ENCODE results near the gene MEG3.

The MEG3 gene

GRCh38 chr14:100857923-100858837, 32.3 kb downstream of the MEG3 start:
- Histone ChIP-seq H3K9ac (ENCODE audit: insufficient read length) (no peak overlapping the region), H3K36me3 (ENCODE audit: insufficient read depth, low read length) (no peaks in the 10 kb centered on the region; the same call in 1 of the 2 replicates), H3K27ac (no peak overlapping the region), H3K9me3 (ENCODE audit: low read depth, low read length) (no peaks in the 10 kb centered on the region), H3K4me3 (no peak overlapping the region)
- TF ChIP-seq EZH2 (IDR thresholded peaks at IDR 0.05): no peak
- no peak for TF ChIP-seq FOXP2 (optimal IDR thresholded peaks at IDR 0.05; ENCODE audit: control extremely low read depth, extremely low read length, insufficient read depth)
- TF ChIP-seq POLR2AphosphoS5 (IDR thresholded peaks at IDR 0.05; ENCODE audit: borderline replicate concordance, low read depth, low read length): no peak
- no peak for DNase-seq (ENCODE audit: low read depth, low spot score)

- no peak for DNase-seq (ENCODE audit: low read depth, low spot score)
- no peak for TF ChIP-seq FOXP2 (optimal IDR thresholded peaks at IDR 0.05; ENCODE audit: control extremely low read depth, extremely low read length, insufficient read depth)
- no peak for TF ChIP-seq EZH2 (IDR thresholded peaks at IDR 0.05)
- TF ChIP-seq POLR2AphosphoS5 (IDR thresholded peaks at IDR 0.05; ENCODE audit: borderline replicate concordance, low read depth, low read length): no peak
- Histone ChIP-seq H3K27ac (no peak overlapping the region), H3K9me3 (ENCODE audit: low read depth, low read length) (no peaks in the 10 kb centered on the region), H3K9ac (ENCODE audit: insufficient read length) (no peak overlapping the region), H3K36me3 (ENCODE audit: insufficient read depth, low read length) (no peaks in the 10 kb centered on the region; the same call in 1 of the 2 replicates), H3K4me3 (no peak overlapping the region)
Measured at GRCh38 chr14:100858838-100859220, 32.9 kb downstream of the MEG3 start.

GRCh38 chr14:100859781-100860180, 33.9 kb downstream of the MEG3 start:
- no peak for DNase-seq (ENCODE audit: low read depth, low spot score)
- Histone ChIP-seq H3K9ac (ENCODE audit: insufficient read length) (no peak overlapping the region), H3K36me3 (ENCODE audit: insufficient read depth, low read length) (no peaks in the 10 kb centered on the region; the same call in 1 of the 2 replicates), H3K9me3 (ENCODE audit: low read depth, low read length) (no peaks in the 10 kb centered on the region), H3K4me3 (no peak overlapping the region), H3K27ac (no peak overlapping the region)
- TF ChIP-seq FOXP2 (optimal IDR thresholded peaks at IDR 0.05; ENCODE audit: control extremely low read depth, extremely low read length, insufficient read depth) (no peak), EZH2 (IDR thresholded peaks at IDR 0.05) (no peak), POLR2AphosphoS5 (IDR thresholded peaks at IDR 0.05; ENCODE audit: borderline replicate concordance, low read depth, low read length) (no peak)

GRCh38 chr14:100860556-100861187, 34.8 kb downstream of the MEG3 start:
- TF ChIP-seq FOXP2 (optimal IDR thresholded peaks at IDR 0.05; ENCODE audit: control extremely low read depth, extremely low read length, insufficient read depth): no peak
- TF ChIP-seq POLR2AphosphoS5 (IDR thresholded peaks at IDR 0.05; ENCODE audit: borderline replicate concordance, low read depth, low read length): no peak
- TF ChIP-seq EZH2 (IDR thresholded peaks at IDR 0.05): no peak
- Histone ChIP-seq H3K27ac (no peak overlapping the region), H3K4me3 (no peak overlapping the region), H3K9ac (ENCODE audit: insufficient read length) (no peak overlapping the region), H3K9me3 (ENCODE audit: low read depth, low read length) (no peaks in the 10 kb centered on the region), H3K36me3 (ENCODE audit: insufficient read depth, low read length) (no peaks in the 10 kb centered on the region; the same call in 1 of the 2 replicates)
- no peak for DNase-seq (ENCODE audit: low read depth, low spot score)

- no peak overlapping the region for H3K9ac ChIP-seq (ENCODE audit: insufficient read length)
- no peaks in the 10 kb centered on the region for H3K9me3 ChIP-seq (ENCODE audit: low read depth, low read length)
- DNase-seq (ENCODE audit: low read depth, low spot score): no peak
- no peaks in the 10 kb centered on the region; the same call in 1 of the 2 replicates for H3K36me3 ChIP-seq (ENCODE audit: insufficient read depth, low read length)
- no peak overlapping the region for H3K4me3 ChIP-seq
- no peak overlapping the region for H3K27ac ChIP-seq
- TF ChIP-seq EZH2 (IDR thresholded peaks at IDR 0.05): no peak
- TF ChIP-seq POLR2AphosphoS5 (IDR thresholded peaks at IDR 0.05; ENCODE audit: borderline replicate concordance, low read depth, low read length): no peak
- TF ChIP-seq FOXP2 (optimal IDR thresholded peaks at IDR 0.05; ENCODE audit: control extremely low read depth, extremely low read length, insufficient read depth): no peak
Measured at GRCh38 chr14:100861188-100861936, 35.4 kb downstream of the MEG3 start.

GRCh38 chr14:100861937-100862247, 36.0 kb downstream of the MEG3 start:
- Histone ChIP-seq H3K4me3 (no peak overlapping the region), H3K9me3 (ENCODE audit: low read depth, low read length) (no peaks in the 10 kb centered on the region), H3K27ac (no peak overlapping the region), H3K36me3 (ENCODE audit: insufficient read depth, low read length) (no peaks in the 10 kb centered on the region; the same call in 1 of the 2 replicates), H3K9ac (ENCODE audit: insufficient read length) (no peak overlapping the region)
- TF ChIP-seq POLR2AphosphoS5 (IDR thresholded peaks at IDR 0.05; ENCODE audit: borderline replicate concordance, low read depth, low read length) (no peak), EZH2 (IDR thresholded peaks at IDR 0.05) (no peak)
- DNase-seq (ENCODE audit: low read depth, low spot score): no peak

GRCh38 chr14:100862277-100862676, 36.4 kb downstream of the MEG3 start:
- Histone ChIP-seq H3K9me3 (ENCODE audit: low read depth, low read length) (no peaks in the 10 kb centered on the region), H3K9ac (ENCODE audit: insufficient read length) (no peak overlapping the region)

GRCh38 chr14:100862793-100863192, 36.9 kb downstream of the MEG3 start:
- no peak for TF ChIP-seq FOXP2 (optimal IDR thresholded peaks at IDR 0.05; ENCODE audit: control extremely low read depth, extremely low read length, insufficient read depth)
- no peak for TF ChIP-seq EZH2 (IDR thresholded peaks at IDR 0.05)
- TF ChIP-seq POLR2AphosphoS5 (IDR thresholded peaks at IDR 0.05; ENCODE audit: borderline replicate concordance, low read depth, low read length): no peak
- DNase-seq (ENCODE audit: low read depth, low spot score): no peak
- Histone ChIP-seq H3K9ac (ENCODE audit: insufficient read length) (no peak overlapping the region), H3K4me3 (no peak overlapping the region), H3K27ac (no peak overlapping the region), H3K9me3 (ENCODE audit: low read depth, low read length) (no peaks in the 10 kb centered on the region), H3K36me3 (ENCODE audit: insufficient read depth, low read length) (no peaks in the 10 kb centered on the region; the same call in 1 of the 2 replicates)

More at GRCh38 chr14:100862277-100862676, 36.4 kb downstream of the MEG3 start:
- DNase-seq (ENCODE audit: low read depth, low spot score): no peak
- Histone ChIP-seq H3K4me3 (no peak overlapping the region), H3K36me3 (ENCODE audit: insufficient read depth, low read length) (no peaks in the 10 kb centered on the region; the same call in 1 of the 2 replicates), H3K27ac (no peak overlapping the region)
- no peak for TF ChIP-seq FOXP2 (optimal IDR thresholded peaks at IDR 0.05; ENCODE audit: control extremely low read depth, extremely low read length, insufficient read depth)
- no peak for TF ChIP-seq POLR2AphosphoS5 (IDR thresholded peaks at IDR 0.05; ENCODE audit: borderline replicate concordance, low read depth, low read length)
- no peak for TF ChIP-seq EZH2 (IDR thresholded peaks at IDR 0.05)

Measured in SK-N-MC (cell line).